GM19395 (cell line): Measurements from ENCODE around the gene DENND4C.
"Not testable (repeated sequence)": the region's sequence is repeated elsewhere in the genome, so short reads cannot be mapped to it uniquely, and the experiment has no call there.

ENCODE experiments used
- ATAC-seq: cut with Tn5 transposase; IDR thresholded peaks from one replicate; pipeline ENCODE4 v1.9.1; 2021; ENCODE audit warnings: mild to moderate bottlenecking, moderate library complexity; ENCODE audit not compliant: unreplicated experiment

DENND4C gene

GRCh38 chr9:19223724-19224123 lies 6.8 kb upstream of the DENND4C start:
- no peak for ATAC-seq

- no peak for ATAC-seq
These were observed 5.9 kb upstream of the DENND4C start for GRCh38 chr9:19224563-19224962.

- peak; percentile 69 for ATAC-seq
These were observed 718 bp upstream of the DENND4C start for GRCh38 chr9:19229595-19230354.

GRCh38 chr9:19231126-19231903 lies 822 bp downstream of the DENND4C start:
- ATAC-seq = peak; percentile 10

- ATAC-seq = no peak
These were observed 1.7 kb downstream of the DENND4C start for GRCh38 chr9:19231904-19232822.

- peak; percentile 24 for ATAC-seq
These were observed 2.3 kb downstream of the DENND4C start for GRCh38 chr9:19232823-19233194.

GRCh38 chr9:19233344-19233743 lies 2.9 kb downstream of the DENND4C start:
- no peak for ATAC-seq

- no peak for ATAC-seq
These were observed 9.5 kb downstream of the DENND4C start for GRCh38 chr9:19239955-19240354.

- ATAC-seq = no peak
These were observed 11.2 kb downstream of the DENND4C start for GRCh38 chr9:19241728-19242127.

- ATAC-seq = no peak
These were observed 13.0 kb downstream of the DENND4C start for GRCh38 chr9:19243366-19244033.

- ATAC-seq = no peak
These were observed 16.4 kb downstream of the DENND4C start for GRCh38 chr9:19246891-19247290.

- ATAC-seq = no peak
These were observed 16.9 kb downstream of the DENND4C start for GRCh38 chr9:19247420-19247819.

- ATAC-seq = not testable (repeated sequence)
These were observed 19.9 kb downstream of the DENND4C start for GRCh38 chr9:19250346-19250745.

- not testable (repeated sequence) for ATAC-seq
These were observed 20.7 kb downstream of the DENND4C start for GRCh38 chr9:19251203-19251602.

GRCh38 chr9:19251622-19252021 lies 21.1 kb downstream of the DENND4C start:
- not testable (repeated sequence) for ATAC-seq

GRCh38 chr9:19252174-19252884 lies 21.8 kb downstream of the DENND4C start:
- ATAC-seq = no peak

GRCh38 chr9:19252885-19253219 lies 22.4 kb downstream of the DENND4C start:
- ATAC-seq = no peak

- ATAC-seq = no peak
These were observed 24.6 kb downstream of the DENND4C start for GRCh38 chr9:19255112-19255511.

- ATAC-seq = no peak
These were observed 25.3 kb downstream of the DENND4C start for GRCh38 chr9:19255821-19256220.

GRCh38 chr9:19259665-19260255 lies 29.3 kb downstream of the DENND4C start:
- not testable (repeated sequence) for ATAC-seq
